ENCODE data around the gene CAPG. TPM values are rescaled to one million over a fixed set of nuclear protein-coding genes. Genes with fewer than 3 reads are reported as not detected.

CAPG gene
- total and polyA plus RNA-seq, 12 donors, result 0.83 to 30.4 (median 6.3) TPM

DNA sequence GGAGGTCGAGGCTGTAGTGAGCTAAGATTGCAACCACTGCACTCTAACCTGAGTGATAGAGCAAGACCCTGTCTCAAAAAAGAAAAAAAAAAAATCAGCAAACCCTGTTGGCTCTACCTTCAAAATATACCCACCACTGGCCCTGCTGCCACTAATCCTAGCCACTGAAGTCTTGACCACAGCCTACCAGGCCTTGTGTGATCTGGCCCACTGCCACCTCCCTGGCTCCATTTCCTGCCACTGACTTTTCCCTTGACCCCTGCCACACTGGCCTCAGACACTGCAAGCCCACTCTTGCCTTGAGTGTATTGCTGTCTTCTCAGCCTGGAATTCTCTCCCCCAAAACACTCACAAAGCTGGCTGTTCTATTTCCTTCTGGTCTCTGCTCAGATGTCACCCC is 42.1 kb upstream of the CAPG start:
- Histone ChIP-seq H3K27ac (no peak overlapping the region), H3K27me3 (no peaks in the 10 kb centered on the region), H3K36me3 (no peaks in the 10 kb centered on the region), H3K4me1 (no peaks in the 10 kb centered on the region), H3K9me3 (no peaks in the 10 kb centered on the region), H3K4me3 (no peak overlapping the region)
- intact Hi-C loops (cut with DNase I), result no loop called here
- ATAC-seq (no peak), DNase-seq (no peak)
- TF ChIP-seq, protein P1, sequence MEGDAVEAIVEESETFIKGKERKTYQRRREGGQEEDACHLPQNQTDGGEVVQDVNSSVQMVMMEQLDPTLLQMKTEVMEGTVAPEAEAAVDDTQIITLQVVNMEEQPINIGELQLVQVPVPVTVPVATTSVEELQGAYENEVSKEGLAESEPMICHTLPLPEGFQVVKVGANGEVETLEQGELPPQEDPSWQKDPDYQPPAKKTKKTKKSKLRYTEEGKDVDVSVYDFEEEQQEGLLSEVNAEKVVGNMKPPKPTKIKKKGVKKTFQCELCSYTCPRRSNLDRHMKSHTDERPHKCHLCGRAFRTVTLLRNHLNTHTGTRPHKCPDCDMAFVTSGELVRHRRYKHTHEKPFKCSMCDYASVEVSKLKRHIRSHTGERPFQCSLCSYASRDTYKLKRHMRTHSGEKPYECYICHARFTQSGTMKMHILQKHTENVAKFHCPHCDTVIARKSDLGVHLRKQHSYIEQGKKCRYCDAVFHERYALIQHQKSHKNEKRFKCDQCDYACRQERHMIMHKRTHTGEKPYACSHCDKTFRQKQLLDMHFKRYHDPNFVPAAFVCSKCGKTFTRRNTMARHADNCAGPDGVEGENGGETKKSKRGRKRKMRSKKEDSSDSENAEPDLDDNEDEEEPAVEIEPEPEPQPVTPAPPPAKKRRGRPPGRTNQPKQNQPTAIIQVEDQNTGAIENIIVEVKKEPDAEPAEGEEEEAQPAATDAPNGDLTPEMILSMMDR (IDR thresholded peaks at IDR 0.05), result no peak
- WGBS, 2 donors, result 67 to 94% methylated on average over 1 of the region's 1 CpG

DNA sequence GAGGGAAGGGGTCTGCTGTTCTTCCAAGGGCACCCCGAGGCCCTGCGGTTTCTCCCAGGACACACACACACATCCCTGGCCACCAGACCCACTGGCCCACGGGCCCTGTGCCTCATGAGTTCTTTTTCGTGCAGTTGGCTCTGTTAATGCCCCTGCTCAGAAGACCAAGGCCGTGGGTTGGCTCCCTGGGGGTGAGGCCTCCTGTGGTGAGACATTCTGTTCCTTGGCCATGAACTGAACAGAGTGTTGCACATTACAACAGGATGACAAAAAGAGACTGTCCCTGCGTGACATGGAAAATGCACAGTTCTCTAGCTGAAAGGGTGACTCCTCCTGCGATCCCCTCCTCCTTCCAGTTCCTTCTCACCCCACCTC is 39.0 kb upstream of the CAPG start:
- no peak for DNase-seq
- no peaks in the 10 kb centered on the region for H3K27me3 ChIP-seq
- TF ChIP-seq, protein P1 (IDR thresholded peaks at IDR 0.05), result no peak
- no peaks in the 10 kb centered on the region for H3K36me3 ChIP-seq
- H3K4me3 ChIP-seq, result no peak overlapping the region
- intact Hi-C loops (cut with DNase I), result loop anchor here in 1 of 10 donors (5.0 kb wide), 1 partner anchor 48 kb away; no protein-coding TSS in a partner anchor
- no peak overlapping the region for H3K27ac ChIP-seq
- ATAC-seq, result no peak
- H3K9me3 ChIP-seq, result no peaks in the 10 kb centered on the region
- WGBS, 2 donors, result 89 to 90% methylated on average over 7 of the region's 7 CpGs
- H3K4me1 ChIP-seq, result peaks cover 0 to 20% (median 12%) of the 10 kb centered on the region in 9 donors

GRCh38 chr2:85448461-85449213 is 38.5 kb upstream of the CAPG start:
- TF ChIP-seq, protein P1 (IDR thresholded peaks at IDR 0.05), result no peak
- H3K4me3 ChIP-seq, result no peak overlapping the region
- DNase-seq (no peak), ATAC-seq (no peak)
- WGBS, 2 donors, result 87% methylated on average over 8 of the region's 8 CpGs
- intact Hi-C loops (cut with DNase I), result loop anchor here in 1 of 10 donors (5.0 kb wide), 1 partner anchor 49 kb away; no protein-coding TSS in a partner anchor
- H3K36me3 ChIP-seq, result no peaks in the 10 kb centered on the region
- H3K27me3 ChIP-seq, result no peaks in the 10 kb centered on the region
- no peaks in the 10 kb centered on the region for H3K9me3 ChIP-seq
- H3K4me1 ChIP-seq, result peaks cover 0 to 20% (median 12%) of the 10 kb centered on the region in 9 donors
- no peak overlapping the region for H3K27ac ChIP-seq

GRCh38 chr2:85447222-85447585 is 37.0 kb upstream of the CAPG start:
- 87 to 96% methylated on average over 8 of the region's 8 CpGs for WGBS, 2 donors
- H3K9me3 ChIP-seq, result no peaks in the 10 kb centered on the region
- peaks cover 0 to 20% (median 12%) of the 10 kb centered on the region in 9 donors for H3K4me1 ChIP-seq
- H3K4me3 ChIP-seq, result no peak overlapping the region
- intact Hi-C loops (cut with DNase I), result loop anchor here in 1 of 10 donors (5.0 kb wide), 1 partner anchor 50 kb away; no protein-coding TSS in a partner anchor
- peak in 1 of 8 donors; percentile 27 for ATAC-seq
- no peaks in the 10 kb centered on the region for H3K27me3 ChIP-seq
- H3K36me3 ChIP-seq, result no peaks in the 10 kb centered on the region
- no peak overlapping the region for H3K27ac ChIP-seq
- DNase-seq, result no peak
- TF ChIP-seq, protein P1 (IDR thresholded peaks at IDR 0.05), result no peak
